ACC112 (cell line): ENCODE data around the gene PDGFC.
A peak's percentile ranks its signal among the peaks of the same experiment; 100 is the strongest.

Source experiments
- H2AFZ ChIP-seq: fragments of 200-600 bp; sonication (generic); one replicate; pipeline ENCODE4 v1.6.0; 2017; ENCODE audit warnings: antibody characterized with exemption, low read length; ENCODE audit not compliant: unreplicated experiment
- H3K27ac ChIP-seq: fragments of 200-600 bp; sonication (generic); 2 replicates; pipeline ENCODE4 v1.5.1; 2014; ENCODE audit warnings: low read depth, mild to moderate bottlenecking, antibody characterized with exemption, low read length, moderate library complexity
- H3K27me3 ChIP-seq: fragments of 200-600 bp; sonication (generic); 2 replicates; pipeline ENCODE4 v1.6.1; 2014; ENCODE audit warnings: mild to moderate bottlenecking, antibody characterized with exemption, low read length, moderate library complexity, mixed read lengths; ENCODE audit not compliant: insufficient read depth
- H3K36me3 ChIP-seq: fragments of 200-600 bp; sonication (generic); 2 replicates; pipeline ENCODE4 v1.6.1; 2016; ENCODE audit warnings: mild to moderate bottlenecking, antibody characterized with exemption, low read length, moderate library complexity, mixed read lengths; ENCODE audit not compliant: insufficient read depth
- H3K4me1 ChIP-seq: fragments of 200-600 bp; sonication (generic); one replicate; pipeline ENCODE4 v1.6.1; 2016; ENCODE audit warnings: low read length, mixed read lengths; ENCODE audit not compliant: insufficient read depth, unreplicated experiment, control insufficient read depth
- H3K4me3 ChIP-seq: fragments of 200-600 bp; sonication (generic); 2 replicates; pipeline ENCODE4 v1.5.1; 2014; ENCODE audit warnings: mild to moderate bottlenecking, low read depth, low read length
- H3K79me2 ChIP-seq: fragments of 200-600 bp; sonication (generic); one replicate; pipeline ENCODE4 v1.6.0; 2016; ENCODE audit warnings: low read length; ENCODE audit not compliant: control insufficient read depth, unreplicated experiment, insufficient read depth

The PDGFC gene, protein sequence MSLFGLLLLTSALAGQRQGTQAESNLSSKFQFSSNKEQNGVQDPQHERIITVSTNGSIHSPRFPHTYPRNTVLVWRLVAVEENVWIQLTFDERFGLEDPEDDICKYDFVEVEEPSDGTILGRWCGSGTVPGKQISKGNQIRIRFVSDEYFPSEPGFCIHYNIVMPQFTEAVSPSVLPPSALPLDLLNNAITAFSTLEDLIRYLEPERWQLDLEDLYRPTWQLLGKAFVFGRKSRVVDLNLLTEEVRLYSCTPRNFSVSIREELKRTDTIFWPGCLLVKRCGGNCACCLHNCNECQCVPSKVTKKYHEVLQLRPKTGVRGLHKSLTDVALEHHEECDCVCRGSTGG

DNA sequence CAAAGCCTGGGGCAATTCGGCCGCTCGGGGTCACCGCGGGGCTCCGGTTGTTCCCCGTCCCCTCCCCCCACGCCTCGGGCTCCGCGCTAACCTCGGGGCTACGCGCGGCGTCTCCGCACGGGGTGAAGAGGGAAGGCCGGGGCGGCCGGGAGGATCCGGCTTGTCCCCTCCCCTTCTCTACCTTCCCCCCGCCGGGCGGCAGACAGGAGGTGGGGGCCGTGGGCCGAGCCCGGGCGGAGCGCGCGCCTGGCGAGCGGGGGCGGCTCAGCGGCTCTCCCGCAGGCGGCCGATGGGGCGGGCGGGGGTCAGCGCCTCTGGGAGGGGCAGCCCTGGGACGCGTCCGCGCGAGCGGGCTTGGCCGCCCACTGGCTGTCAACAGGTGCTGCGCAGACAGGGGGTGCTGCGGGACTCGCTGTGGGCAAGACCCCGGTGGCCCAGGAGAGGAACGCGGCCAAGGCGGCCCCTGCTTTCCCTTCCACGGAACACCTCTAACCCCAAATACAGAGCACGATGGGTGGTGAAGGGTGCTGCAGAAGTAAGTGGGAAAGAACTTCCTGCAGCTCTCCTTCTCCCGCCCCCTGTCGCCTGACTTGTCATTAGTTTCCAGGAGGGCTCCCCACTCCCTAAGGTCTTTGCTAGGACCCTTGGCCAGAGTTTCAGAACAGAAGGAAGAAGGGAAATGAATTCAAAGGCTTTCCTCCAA is at the start of gene PDGFC:
Gene PDGFC (minus strand): TSS at position 124 of the 703 bp plus-strand sequence. CDS start 896 bp downstream, outside the sequence.
- peaks cover 52% of the 10 kb centered on the region for H3K4me1 ChIP-seq
- H3K79me2 ChIP-seq = peaks cover 39% of the 10 kb centered on the region
- no peaks in the 10 kb centered on the region for H3K27me3 ChIP-seq
- H3K4me3 ChIP-seq = peak within 1 kb of the TSS; percentile 94
- peak within 1 kb of the TSS; percentile 27 for H3K27ac ChIP-seq
- H2AFZ ChIP-seq = peak within 1 kb of the TSS; percentile 34
- H3K36me3 ChIP-seq = no peaks in the 10 kb centered on the region

DNA sequence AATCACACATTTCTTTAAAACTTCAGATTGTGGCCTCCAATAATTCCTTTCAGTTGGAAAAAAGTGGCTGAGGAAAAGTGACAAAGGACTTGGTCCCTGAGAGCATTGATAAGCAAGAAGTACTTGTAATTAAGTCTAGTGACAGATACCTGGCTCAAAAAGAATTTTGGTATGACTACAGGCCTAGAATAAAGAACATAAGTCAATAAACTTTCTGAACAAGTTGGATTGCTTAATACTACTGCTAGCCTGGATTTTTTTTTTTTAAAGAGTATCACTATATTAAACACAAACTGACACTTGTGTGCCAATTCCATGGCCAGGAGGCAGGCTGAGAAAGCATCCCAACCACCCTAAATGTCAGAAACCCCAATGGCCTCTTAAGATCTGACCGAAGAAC is 49.3 kb upstream of the PDGFC start:
- Histone ChIP-seq H3K4me3 (no peak overlapping the region), H3K27me3 (no peaks in the 10 kb centered on the region), H3K27ac (no peak overlapping the region), H3K4me1 (no peaks in the 10 kb centered on the region), H3K79me2 (no peaks in the 10 kb centered on the region), H3K36me3 (no peaks in the 10 kb centered on the region), H2AFZ (no peak overlapping the region)

DNA sequence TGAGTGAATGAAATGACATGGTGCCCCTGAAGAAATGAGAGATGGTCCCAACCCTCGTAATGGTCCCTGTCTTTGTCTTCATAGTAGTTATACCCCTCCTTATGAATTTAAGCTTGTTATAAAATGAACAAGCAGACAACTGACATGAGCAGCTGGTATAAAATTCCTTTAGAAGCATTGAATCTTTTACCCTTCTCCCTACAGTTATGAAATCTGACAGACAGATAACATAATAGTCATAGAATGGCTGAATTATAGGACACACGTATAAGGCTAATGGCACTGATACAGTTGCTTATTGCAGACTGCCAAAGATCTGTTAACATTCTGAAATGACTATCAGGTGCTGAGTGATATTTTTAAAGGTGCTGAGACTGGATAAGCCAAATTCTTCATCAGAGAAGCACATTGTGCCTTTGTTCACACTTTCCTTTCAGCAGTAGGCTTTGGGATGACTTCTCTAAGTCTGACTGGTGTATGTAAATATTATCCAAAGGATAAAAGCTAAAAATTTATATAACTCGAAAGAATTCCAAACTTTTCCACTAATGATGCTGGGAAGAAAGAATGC is 47.4 kb upstream of the PDGFC start:
- H3K4me3 ChIP-seq = no peak overlapping the region
- H3K4me1 ChIP-seq = peaks cover 14% of the 10 kb centered on the region
- H3K79me2 ChIP-seq = no peaks in the 10 kb centered on the region
- H3K27me3 ChIP-seq = no peaks in the 10 kb centered on the region
- H3K36me3 ChIP-seq = no peaks in the 10 kb centered on the region
- H2AFZ ChIP-seq = no peak overlapping the region
- no peak overlapping the region for H3K27ac ChIP-seq

DNA sequence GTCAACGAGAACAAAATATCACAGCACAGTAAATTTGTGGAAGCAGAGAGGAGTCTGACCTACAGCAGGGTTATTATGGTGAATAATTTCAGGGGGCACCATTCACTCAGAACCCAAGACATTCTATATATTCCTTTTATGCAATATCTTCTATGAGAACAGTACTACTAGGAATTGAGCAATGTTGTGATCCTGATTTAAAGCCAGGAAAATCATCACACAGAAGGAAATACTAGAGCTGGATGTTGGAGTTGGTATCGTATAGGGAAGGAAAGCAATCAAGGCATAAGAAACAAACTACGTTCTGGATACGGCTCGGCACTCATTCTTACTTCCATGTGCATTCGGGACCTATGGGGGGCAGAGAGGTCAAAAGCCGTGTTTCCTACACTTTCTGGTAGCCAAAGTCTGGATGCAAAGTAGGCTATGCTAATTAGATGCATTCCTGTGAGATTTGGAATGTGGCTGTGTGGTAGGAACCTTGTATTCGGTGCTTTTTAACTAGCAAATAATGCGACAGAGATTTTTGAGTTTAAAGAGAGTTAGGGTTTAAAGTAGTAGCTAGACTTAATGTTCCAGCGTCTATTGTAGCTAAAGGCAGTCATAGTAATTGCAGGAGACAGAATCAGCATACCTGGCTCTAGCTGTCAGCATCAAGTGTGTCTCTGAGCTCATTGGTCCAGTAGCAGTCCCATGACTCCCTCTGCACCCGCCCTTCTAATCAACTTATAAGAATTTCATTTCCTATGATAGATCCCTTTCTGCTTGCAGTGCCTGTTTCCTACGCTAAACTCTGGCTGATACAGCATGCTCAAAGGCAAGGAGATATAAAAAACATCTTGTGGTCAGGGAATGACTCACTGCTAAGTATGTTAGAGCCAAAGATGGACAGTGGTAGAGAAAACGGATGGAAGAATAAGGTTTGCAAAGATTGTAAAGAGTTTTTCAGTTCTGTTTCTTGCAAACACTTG is 43.3 kb upstream of the PDGFC start:
- Histone ChIP-seq H2AFZ (peak overlapping the region; percentile 11), H3K4me1 (peaks cover 19% of the 10 kb centered on the region), H3K4me3 (peak overlapping the region; percentile 2; the same call in 1 of the 2 replicates), H3K79me2 (no peaks in the 10 kb centered on the region), H3K36me3 (no peaks in the 10 kb centered on the region), H3K27ac (0 out of 2 replicates have a peak overlapping the region, but pooled peaks have one; percentile 13), H3K27me3 (no peaks in the 10 kb centered on the region)

DNA sequence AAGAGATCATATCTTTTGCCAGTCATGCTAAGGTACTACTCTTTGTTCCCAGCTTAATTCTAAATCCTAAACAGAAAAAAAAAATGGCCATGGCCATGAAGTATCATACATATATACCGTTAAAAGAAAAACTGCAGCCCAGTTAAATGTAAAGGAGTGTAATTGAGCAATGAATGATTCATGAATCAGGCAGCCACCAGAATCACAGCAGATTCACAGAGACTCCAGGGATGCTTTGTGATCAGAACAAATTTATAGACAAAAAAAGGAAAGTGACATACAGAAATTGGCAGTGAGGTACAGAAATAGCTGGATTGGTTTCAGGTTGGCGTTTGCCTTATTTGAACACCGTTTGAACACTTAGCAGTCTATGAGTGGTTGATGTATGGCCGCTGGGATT is 42.1 kb upstream of the PDGFC start:
- H2AFZ ChIP-seq = no peak overlapping the region

DNA sequence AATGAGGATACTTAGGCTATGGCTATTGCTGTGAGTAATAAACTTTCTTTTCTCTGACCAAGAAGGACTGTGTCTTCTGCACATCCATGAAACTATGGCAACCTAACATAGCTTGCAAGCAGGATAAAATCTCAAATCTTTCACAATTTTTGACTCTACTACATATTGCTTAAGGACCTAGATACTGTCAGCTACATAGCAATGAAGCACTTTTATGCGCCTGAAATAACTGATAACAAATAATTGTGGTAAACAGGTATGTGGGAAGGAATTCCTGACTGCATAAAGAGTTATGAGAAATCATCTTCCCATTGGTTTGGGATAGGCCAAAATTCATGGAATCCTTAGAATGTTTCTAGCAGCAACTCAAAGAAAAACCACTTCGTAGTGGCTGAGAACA is 41.2 kb upstream of the PDGFC start:
- Histone ChIP-seq H3K79me2 (no peaks in the 10 kb centered on the region), H3K4me1 (peaks cover 19% of the 10 kb centered on the region), H3K27me3 (no peaks in the 10 kb centered on the region), H2AFZ (no peak overlapping the region), H3K36me3 (no peaks in the 10 kb centered on the region), H3K27ac (no peak overlapping the region), H3K4me3 (no peak overlapping the region)

More for the DNA sequence above, 42.1 kb upstream of the PDGFC start:
- H3K27ac ChIP-seq = no peak overlapping the region
- H3K4me1 ChIP-seq = peaks cover 19% of the 10 kb centered on the region
- no peak overlapping the region for H3K4me3 ChIP-seq
- no peaks in the 10 kb centered on the region for H3K79me2 ChIP-seq
- H3K36me3 ChIP-seq = no peaks in the 10 kb centered on the region
- H3K27me3 ChIP-seq = no peaks in the 10 kb centered on the region

DNA sequence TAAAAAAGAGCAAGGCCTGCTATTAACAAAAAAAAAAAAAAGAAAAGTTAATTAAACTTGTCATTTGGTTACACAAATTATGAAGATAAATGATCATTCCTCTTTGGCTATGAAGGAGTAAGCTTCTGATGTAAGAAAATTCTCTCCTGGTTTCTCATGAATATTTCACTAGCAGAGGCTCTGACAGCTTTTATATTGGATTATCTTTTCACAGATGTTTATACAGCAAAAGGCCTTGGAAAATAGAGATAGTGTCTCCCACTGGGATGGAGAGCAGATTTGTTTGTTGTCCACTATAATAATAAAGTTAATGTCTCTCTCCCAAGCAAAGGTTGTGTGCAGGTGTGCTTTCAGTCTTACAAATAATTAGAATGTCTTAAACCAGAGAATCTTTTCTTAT is 40.7 kb upstream of the PDGFC start:
- Histone ChIP-seq H3K27ac (no peak overlapping the region; the same call in 1 of the 2 replicates), H2AFZ (no peak overlapping the region), H3K4me3 (no peak overlapping the region), H3K36me3 (no peaks in the 10 kb centered on the region), H3K79me2 (no peaks in the 10 kb centered on the region), H3K4me1 (peaks cover 19% of the 10 kb centered on the region), H3K27me3 (no peaks in the 10 kb centered on the region)

DNA sequence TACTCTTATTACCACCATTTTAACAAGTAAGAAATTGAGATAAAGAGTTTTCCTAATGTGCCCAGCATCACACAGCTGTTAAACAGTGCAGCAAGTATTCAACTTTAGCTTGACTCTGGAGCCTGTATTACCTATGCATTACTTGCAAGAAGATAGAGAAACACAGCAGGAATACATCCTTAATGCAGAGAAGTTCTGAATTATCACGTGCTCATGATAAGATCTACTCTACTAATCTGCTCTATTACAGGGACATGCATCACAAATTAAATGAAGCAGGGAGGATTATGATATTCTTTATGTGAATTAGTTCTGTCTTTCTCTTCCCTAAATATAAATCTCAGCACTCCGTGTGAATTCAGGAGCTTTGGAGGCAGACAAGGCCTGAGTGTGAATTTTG is 39.0 kb upstream of the PDGFC start:
- Histone ChIP-seq H3K79me2 (no peaks in the 10 kb centered on the region), H3K36me3 (no peaks in the 10 kb centered on the region), H3K4me1 (peaks cover 18% of the 10 kb centered on the region), H3K4me3 (no peak overlapping the region), H3K27ac (no peak overlapping the region), H2AFZ (no peak overlapping the region), H3K27me3 (no peaks in the 10 kb centered on the region)

DNA sequence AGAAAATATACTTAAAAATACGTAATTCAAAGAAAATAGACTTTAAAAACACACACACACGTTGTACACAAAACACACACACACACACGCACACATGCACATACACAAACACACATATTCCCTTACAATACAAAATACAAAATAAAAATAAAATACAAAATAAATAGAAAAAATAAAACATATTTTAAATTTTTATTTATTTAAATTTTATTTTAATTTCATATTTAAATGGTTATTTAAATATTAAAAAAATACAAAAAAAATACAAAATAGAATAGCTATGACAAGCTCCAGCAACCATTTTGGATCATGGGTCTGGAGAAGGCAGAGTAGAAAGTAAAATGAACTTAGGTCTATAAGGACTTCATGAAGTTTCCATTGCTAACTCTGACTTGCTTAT is 34.2 kb upstream of the PDGFC start:
- H2AFZ ChIP-seq = no peak overlapping the region
- no peaks in the 10 kb centered on the region for H3K36me3 ChIP-seq
- H3K27me3 ChIP-seq = no peaks in the 10 kb centered on the region
- H3K27ac ChIP-seq = no peak overlapping the region
- H3K4me1 ChIP-seq = peaks cover 28% of the 10 kb centered on the region
- no peak overlapping the region for H3K4me3 ChIP-seq
- no peaks in the 10 kb centered on the region for H3K79me2 ChIP-seq

DNA sequence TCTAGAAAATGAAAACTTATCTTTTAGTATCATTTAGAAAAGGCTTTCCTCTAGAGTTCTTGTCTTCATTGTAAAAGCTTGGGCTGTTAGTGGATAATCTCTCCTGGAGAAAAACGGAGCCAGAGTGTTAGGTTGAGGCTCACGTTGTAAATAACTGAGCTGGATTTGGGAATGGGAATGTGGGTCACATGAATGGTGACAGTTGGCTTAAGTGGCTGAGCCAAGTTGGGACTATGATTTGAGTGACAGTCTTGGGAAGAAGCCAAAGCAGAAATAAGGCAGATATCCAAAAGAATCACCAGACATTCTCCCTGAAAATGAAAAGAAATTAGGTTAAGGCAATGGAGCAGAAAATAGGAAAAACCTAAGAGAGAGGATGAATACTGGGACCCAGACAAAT is 33.6 kb upstream of the PDGFC start:
- H3K4me3 ChIP-seq = peak overlapping the region; percentile 53; the same call in 1 of the 2 replicates
- peak overlapping the region; percentile 87 for H2AFZ ChIP-seq
- peaks cover 30% of the 10 kb centered on the region for H3K4me1 ChIP-seq
- no peaks in the 10 kb centered on the region for H3K27me3 ChIP-seq
- no peaks in the 10 kb centered on the region for H3K79me2 ChIP-seq
- H3K27ac ChIP-seq = peak overlapping the region; percentile 84
- H3K36me3 ChIP-seq = no peaks in the 10 kb centered on the region
